Mammary epithelial cell (primary cell): ENCODE results near the gene KIF9.

Experiments
- CTCF ChIP-seq, 2 donors: IDR thresholded peaks in 1 of 2; conservative IDR thresholded peaks in 1 of 2; 2 replicates each; pipeline ENCODE4 v1.5.1; 2011 to 2012; ENCODE audit warnings: inconsistent platforms in 2 of 2, low read length in 2 of 2, mild to moderate bottlenecking in 2 of 2, control low read depth in 1 of 2, low read depth in 1 of 2; ENCODE audit not compliant: insufficient read depth in 1 of 2; ENCODE audit errors: extremely low read depth in 1 of 2
- EZH2 ChIP-seq: IDR thresholded peaks from 2 replicates; pipeline ENCODE4 v1.6.1; 2012; ENCODE audit warnings: low read length, inconsistent platforms, borderline replicate concordance

DNA sequence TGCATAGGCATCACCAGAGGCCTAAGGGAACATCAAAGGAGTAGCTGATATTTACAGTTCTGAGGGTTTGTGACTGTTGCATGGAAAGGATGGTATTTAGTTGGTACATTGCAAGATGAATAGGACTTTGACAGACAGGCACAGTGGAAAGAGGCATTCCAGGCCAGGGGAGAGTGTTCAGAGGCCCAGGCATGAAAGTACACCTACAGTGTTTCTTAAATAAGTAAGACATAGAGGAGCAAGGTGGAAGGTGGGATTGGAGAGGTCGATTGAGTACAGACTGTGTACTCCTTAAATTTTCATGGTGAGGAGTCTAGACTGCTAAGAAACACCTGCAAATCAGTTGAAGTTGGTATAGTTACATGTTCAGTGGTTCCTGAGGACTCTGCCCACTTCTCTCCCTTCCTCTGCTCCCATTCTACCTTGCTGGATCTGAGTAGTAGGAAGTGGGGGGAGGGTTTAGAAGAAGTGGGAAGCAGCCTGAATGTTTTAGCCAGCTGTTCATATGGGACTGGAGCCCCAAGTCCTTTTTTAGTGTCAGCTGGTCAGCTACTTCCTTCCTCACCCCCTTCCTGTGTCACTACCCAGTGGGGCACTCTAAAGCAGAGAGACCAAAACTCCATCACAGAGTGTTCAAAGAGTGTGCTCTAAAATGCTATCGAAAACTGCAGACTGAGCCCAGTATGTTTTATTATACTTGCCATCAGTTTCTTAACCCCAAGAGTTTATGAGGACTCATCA is 14.1 kb upstream of the KIF9 start:
- no peak for TF ChIP-seq CTCF (conservative IDR thresholded peaks at IDR 0.05 in 1 of 2, IDR thresholded peaks at IDR 0.05 in 1 of 2; ENCODE audit: extremely low read depth in 1 of 2, insufficient read depth in 1 of 2, low read depth in 1 of 2, low read length in 2 of 2)
- TF ChIP-seq EZH2, result no peak
